ENCODE data around the gene CAPZB. TPM values are rescaled to one million over a fixed set of nuclear protein-coding genes. Genes with fewer than 3 reads are reported as not detected.

Gene CAPZB
- total RNA-seq, 6 experiments from 2014 or later, result 565 to 646 (median 603) TPM

GRCh38 chr1:19371226-19372135 is 113.9 kb downstream of the CAPZB start:
- H3K4me3 Mint-ChIP-seq, result no peak overlapping the region
- H3K27ac Mint-ChIP-seq, result peak overlapping the region; percentile 65; the same call in 1 of the 2 replicates
- TF ChIP-seq CTCF (IDR thresholded peaks at IDR 0.05), result no peak
- H3K27me3 Mint-ChIP-seq (ENCODE audit: insufficient read depth), result peaks cover 10% of the 10 kb centered on the region
- H3K9me3 Mint-ChIP-seq, result no peaks in the 10 kb centered on the region
- no peak for DNase-seq
- peaks cover 20% of the 10 kb centered on the region for H3K4me1 Mint-ChIP-seq (ENCODE audit: low read depth)
- H3K36me3 Mint-ChIP-seq (ENCODE audit: low read depth), result peaks cover 16% of the 10 kb centered on the region

- no peak for DNase-seq
- peaks cover 10% of the 10 kb centered on the region for H3K27me3 Mint-ChIP-seq (ENCODE audit: insufficient read depth)
- no peak for TF ChIP-seq CTCF (IDR thresholded peaks at IDR 0.05)
- peaks cover 10% of the 10 kb centered on the region for H3K36me3 Mint-ChIP-seq (ENCODE audit: low read depth)
- H3K4me3 Mint-ChIP-seq, result no peak overlapping the region
- H3K27ac Mint-ChIP-seq, result peak overlapping the region; percentile 47
- H3K9me3 Mint-ChIP-seq, result no peaks in the 10 kb centered on the region
- peaks cover 20% of the 10 kb centered on the region for H3K4me1 Mint-ChIP-seq (ENCODE audit: low read depth)
Observed at GRCh38 chr1:19370453-19371170, 114.7 kb downstream of the CAPZB start.

GRCh38 chr1:19369396-19370090 is 115.8 kb downstream of the CAPZB start:
- Mint-ChIP-seq H3K27me3 (ENCODE audit: insufficient read depth) (peaks cover 10% of the 10 kb centered on the region), H3K4me1 (ENCODE audit: low read depth) (peaks cover 22% of the 10 kb centered on the region), H3K27ac (peak overlapping the region; percentile 47; the same call in 1 of the 2 replicates), H3K4me3 (no peak overlapping the region), H3K9me3 (no peaks in the 10 kb centered on the region), H3K36me3 (ENCODE audit: low read depth) (peaks cover 8% of the 10 kb centered on the region)
- TF ChIP-seq CTCF (IDR thresholded peaks at IDR 0.05), result no peak
- no peak for DNase-seq

- no peak for TF ChIP-seq CTCF (IDR thresholded peaks at IDR 0.05)
Observed at GRCh38 chr1:19368964-19369363, 116.4 kb downstream of the CAPZB start.

GRCh38 chr1:19368050-19368449 is 117.3 kb downstream of the CAPZB start:
- DNase-seq, result no peak
- Mint-ChIP-seq H3K27me3 (ENCODE audit: insufficient read depth) (peaks cover 10% of the 10 kb centered on the region), H3K4me1 (ENCODE audit: low read depth) (peaks cover 24% of the 10 kb centered on the region), H3K9me3 (no peaks in the 10 kb centered on the region), H3K27ac (peak overlapping the region; percentile 52), H3K4me3 (no peak overlapping the region), H3K36me3 (ENCODE audit: low read depth) (peaks cover 11% of the 10 kb centered on the region)
- no peak for TF ChIP-seq CTCF (IDR thresholded peaks at IDR 0.05)

More at GRCh38 chr1:19368964-19369363, 116.4 kb downstream of the CAPZB start:
- Mint-ChIP-seq H3K27me3 (ENCODE audit: insufficient read depth) (peaks cover 10% of the 10 kb centered on the region), H3K27ac (no peak overlapping the region), H3K4me1 (ENCODE audit: low read depth) (peaks cover 27% of the 10 kb centered on the region), H3K9me3 (no peaks in the 10 kb centered on the region), H3K36me3 (ENCODE audit: low read depth) (peaks cover 11% of the 10 kb centered on the region), H3K4me3 (no peak overlapping the region)
- no peak for DNase-seq

All from HFFc6 (cell line).